Vagina (tissue), 2 donors: ENCODE results near the gene SPTBN4. TPM values are rescaled to one million over a fixed set of nuclear protein-coding genes. Genes with fewer than 3 reads are reported as not detected.
"Not testable (repeated sequence)": the region's sequence is repeated elsewhere in the genome, so short reads cannot be mapped to it uniquely, and the experiment has no call there.

Experiments
- DNase-seq, 2 donors: peaks; one replicate each; pipeline ENCODE4 v3.0.0-alpha.2; 2017; ENCODE audit errors: extremely low spot score in 2 of 2
- H3K27ac ChIP-seq: fragments of 200-600 bp; sonication (generic); one replicate; pipeline ENCODE4 v1.5.1; 2019
- H3K27me3 ChIP-seq: fragments of 200-600 bp; sonication (generic); one replicate; pipeline ENCODE4 v1.5.1; 2019
- H3K36me3 ChIP-seq, 2 donors: fragments of 200-600 bp; sonication (generic); one replicate each; pipeline ENCODE4 v1.5.1; 2017 to 2019
- H3K4me1 ChIP-seq: fragments of 200-600 bp; sonication (generic); one replicate; pipeline ENCODE4 v1.5.1; 2019
- H3K4me3 ChIP-seq, 2 donors: fragments of 200-600 bp; sonication (generic); 1 replicate in 1 of 2; 2 replicates in 1 of 2; pipeline ENCODE4 v1.5.1; 2016 to 2019
- H3K9me3 ChIP-seq: fragments of 200-600 bp; sonication (generic); one replicate; pipeline ENCODE4 v1.5.1; 2019
- POLR2A ChIP-seq, 2 donors: fragments of 450-650 bp; IDR thresholded peaks; one replicate each; pipeline ENCODE4 v1.6.1; 2017; ENCODE audit warnings: antibody characterized with exemption in 2 of 2, mild to moderate bottlenecking in 2 of 2, moderate library complexity in 2 of 2
- POLR2AphosphoS5 ChIP-seq, 2 donors: sonication (generic); formaldehyde crosslinking; IDR thresholded peaks; one replicate each; pipeline ENCODE4 v1.9.0; 2017; ENCODE audit warnings: antibody characterized with exemption in 2 of 2, mild to moderate bottlenecking in 2 of 2, low read depth in 1 of 2; ENCODE audit not compliant: insufficient read depth in 1 of 2
- intact Hi-C: fragments of 100-400 bp; cut with DNase I; formaldehyde crosslinking; loops from one replicate; pipeline ENCODE4 v1.15.1; 2023
- total RNA-seq: library from RNA; depleted of rRNA; stranded (reverse); fragments of >200 nt; gene quantifications from one replicate; pipeline ENCODE4 v1.2.3, GENCODE V29; 2016
- TF ChIP-seq, protein P1 (sequence below), 3 experiments: fragments of 450-650 bp in 2 of 3; fragments of 200-600 bp in 1 of 3; sonication (generic) in 1 of 3; IDR thresholded peaks; one replicate each; pipeline ENCODE4 v1.5.1; 2017 to 2019; ENCODE audit warnings: antibody characterized with exemption in 3 of 3, mild to moderate bottlenecking in 2 of 3, moderate library complexity in 2 of 3

SPTBN4 gene
- total RNA-seq, 1 donor from 2014 or later, result 1.7 TPM

DNA sequence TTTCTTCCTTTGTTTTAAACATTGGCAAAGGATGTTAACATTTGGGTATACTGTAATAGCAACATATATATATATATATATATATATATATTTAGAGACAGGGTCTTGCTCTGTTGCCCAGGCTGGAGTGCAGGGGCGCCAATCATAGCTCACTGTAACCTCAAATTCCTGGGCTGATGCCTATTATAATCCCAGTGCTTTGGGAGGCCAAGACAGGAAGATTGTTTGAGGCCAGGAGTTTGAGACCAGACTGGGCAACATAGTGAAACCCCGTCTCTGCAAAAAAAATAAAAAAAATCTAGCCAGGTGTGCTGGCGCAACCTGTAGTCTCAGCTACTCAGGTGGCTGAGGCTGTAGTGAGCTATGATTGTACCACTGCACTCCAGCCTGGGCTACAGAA is 6.6 kb upstream of the SPTBN4 start:
- intact Hi-C loops, result loop anchor here (10.0 kb wide), 1 partner anchor 175 kb away; no protein-coding TSS in a partner anchor
- Histone ChIP-seq H3K4me3 (no peak overlapping the region), H3K27me3 (no peaks in the 10 kb centered on the region), H3K4me1 (peaks cover 31% of the 10 kb centered on the region), H3K27ac (no peak overlapping the region), H3K36me3 (peaks cover 0 to 17% of the 10 kb centered on the region in 2 donors), H3K9me3 (no peaks in the 10 kb centered on the region)
- no peak for DNase-seq
- TF ChIP-seq, protein P1, sequence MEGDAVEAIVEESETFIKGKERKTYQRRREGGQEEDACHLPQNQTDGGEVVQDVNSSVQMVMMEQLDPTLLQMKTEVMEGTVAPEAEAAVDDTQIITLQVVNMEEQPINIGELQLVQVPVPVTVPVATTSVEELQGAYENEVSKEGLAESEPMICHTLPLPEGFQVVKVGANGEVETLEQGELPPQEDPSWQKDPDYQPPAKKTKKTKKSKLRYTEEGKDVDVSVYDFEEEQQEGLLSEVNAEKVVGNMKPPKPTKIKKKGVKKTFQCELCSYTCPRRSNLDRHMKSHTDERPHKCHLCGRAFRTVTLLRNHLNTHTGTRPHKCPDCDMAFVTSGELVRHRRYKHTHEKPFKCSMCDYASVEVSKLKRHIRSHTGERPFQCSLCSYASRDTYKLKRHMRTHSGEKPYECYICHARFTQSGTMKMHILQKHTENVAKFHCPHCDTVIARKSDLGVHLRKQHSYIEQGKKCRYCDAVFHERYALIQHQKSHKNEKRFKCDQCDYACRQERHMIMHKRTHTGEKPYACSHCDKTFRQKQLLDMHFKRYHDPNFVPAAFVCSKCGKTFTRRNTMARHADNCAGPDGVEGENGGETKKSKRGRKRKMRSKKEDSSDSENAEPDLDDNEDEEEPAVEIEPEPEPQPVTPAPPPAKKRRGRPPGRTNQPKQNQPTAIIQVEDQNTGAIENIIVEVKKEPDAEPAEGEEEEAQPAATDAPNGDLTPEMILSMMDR (IDR thresholded peaks at IDR 0.05), result no peak
- TF ChIP-seq POLR2AphosphoS5 (IDR thresholded peaks at IDR 0.05; ENCODE audit: insufficient read depth in 1 of 2, low read depth in 1 of 2) (no peak), POLR2A (IDR thresholded peaks at IDR 0.05) (no peak)

DNA sequence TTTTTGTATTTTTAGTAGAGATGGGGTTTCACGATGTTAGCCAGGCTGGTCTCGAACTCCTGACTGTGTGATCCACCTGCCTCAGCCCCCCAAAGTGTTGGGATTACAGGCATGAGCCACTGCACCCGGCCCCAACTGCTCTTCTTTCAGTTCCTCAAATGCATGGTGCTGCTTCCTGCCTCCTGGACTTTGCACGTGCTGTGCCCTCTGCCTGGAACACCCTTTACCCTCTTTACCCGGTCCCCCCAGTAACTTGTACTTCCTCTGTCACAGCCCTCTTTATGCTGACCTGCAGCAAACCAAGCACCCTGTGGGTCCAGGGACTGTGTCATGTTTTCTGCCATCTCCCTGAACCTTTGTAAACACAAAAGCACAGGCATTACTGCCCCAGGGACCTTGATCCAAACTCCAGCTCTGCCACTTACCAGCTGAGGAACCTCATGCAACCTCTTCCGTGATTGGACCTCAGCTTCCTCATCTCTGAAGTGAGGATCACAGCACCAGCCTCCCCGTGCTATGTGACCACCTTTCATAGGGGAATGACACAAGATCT is 5.1 kb upstream of the SPTBN4 start:
- TF ChIP-seq POLR2AphosphoS5 (IDR thresholded peaks at IDR 0.05; ENCODE audit: insufficient read depth in 1 of 2, low read depth in 1 of 2) (no peak), POLR2A (IDR thresholded peaks at IDR 0.05) (no peak)
- TF ChIP-seq, protein P1 (IDR thresholded peaks at IDR 0.05), result no peak
- no peak for DNase-seq
- H3K36me3 ChIP-seq, result peaks cover 0 to 10% of the 10 kb centered on the region in 2 donors
- H3K27me3 ChIP-seq, result no peaks in the 10 kb centered on the region
- H3K4me3 ChIP-seq, result no peak overlapping the region
- H3K27ac ChIP-seq, result no peak overlapping the region
- H3K9me3 ChIP-seq, result no peaks in the 10 kb centered on the region
- H3K4me1 ChIP-seq, result peaks cover 39% of the 10 kb centered on the region
- intact Hi-C loops, result loop anchor here (10.0 kb wide), 1 partner anchor 173 kb away; no protein-coding TSS in a partner anchor

DNA sequence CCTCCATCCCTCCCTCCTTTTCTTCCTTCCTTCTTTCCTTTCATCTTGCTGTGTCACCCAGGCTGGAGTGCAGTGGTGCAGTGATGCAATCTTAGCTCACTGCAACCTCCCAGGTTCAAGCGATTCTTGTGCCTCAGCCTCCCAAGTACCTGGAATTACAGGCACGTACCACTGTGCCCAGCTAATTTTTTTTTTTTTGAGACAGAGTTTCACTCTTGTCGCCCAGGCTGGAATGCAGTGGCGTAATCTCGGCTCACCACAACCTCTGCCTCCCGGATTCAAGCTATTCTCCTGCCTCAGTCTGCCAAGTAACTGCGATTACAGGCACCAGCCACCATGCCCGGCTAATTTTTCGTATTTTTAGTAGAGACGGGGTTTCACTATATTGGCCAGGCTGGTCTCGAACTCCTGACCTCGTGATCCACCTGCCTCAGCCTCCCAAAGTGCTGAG is 3.2 kb upstream of the SPTBN4 start:
- not testable (repeated sequence) for DNase-seq, H3K27me3 ChIP-seq, H3K9me3 ChIP-seq, H3K36me3 ChIP-seq
- peak overlapping the region in 1 of 2 donors; percentile 9 for H3K4me3 ChIP-seq
- H3K4me1 ChIP-seq, result peaks cover 45% of the 10 kb centered on the region
- intact Hi-C loops, result loop anchor here (10.0 kb wide), 1 partner anchor 171 kb away; no protein-coding TSS in a partner anchor
- H3K27ac ChIP-seq, result peak overlapping the region; percentile 95

DNA sequence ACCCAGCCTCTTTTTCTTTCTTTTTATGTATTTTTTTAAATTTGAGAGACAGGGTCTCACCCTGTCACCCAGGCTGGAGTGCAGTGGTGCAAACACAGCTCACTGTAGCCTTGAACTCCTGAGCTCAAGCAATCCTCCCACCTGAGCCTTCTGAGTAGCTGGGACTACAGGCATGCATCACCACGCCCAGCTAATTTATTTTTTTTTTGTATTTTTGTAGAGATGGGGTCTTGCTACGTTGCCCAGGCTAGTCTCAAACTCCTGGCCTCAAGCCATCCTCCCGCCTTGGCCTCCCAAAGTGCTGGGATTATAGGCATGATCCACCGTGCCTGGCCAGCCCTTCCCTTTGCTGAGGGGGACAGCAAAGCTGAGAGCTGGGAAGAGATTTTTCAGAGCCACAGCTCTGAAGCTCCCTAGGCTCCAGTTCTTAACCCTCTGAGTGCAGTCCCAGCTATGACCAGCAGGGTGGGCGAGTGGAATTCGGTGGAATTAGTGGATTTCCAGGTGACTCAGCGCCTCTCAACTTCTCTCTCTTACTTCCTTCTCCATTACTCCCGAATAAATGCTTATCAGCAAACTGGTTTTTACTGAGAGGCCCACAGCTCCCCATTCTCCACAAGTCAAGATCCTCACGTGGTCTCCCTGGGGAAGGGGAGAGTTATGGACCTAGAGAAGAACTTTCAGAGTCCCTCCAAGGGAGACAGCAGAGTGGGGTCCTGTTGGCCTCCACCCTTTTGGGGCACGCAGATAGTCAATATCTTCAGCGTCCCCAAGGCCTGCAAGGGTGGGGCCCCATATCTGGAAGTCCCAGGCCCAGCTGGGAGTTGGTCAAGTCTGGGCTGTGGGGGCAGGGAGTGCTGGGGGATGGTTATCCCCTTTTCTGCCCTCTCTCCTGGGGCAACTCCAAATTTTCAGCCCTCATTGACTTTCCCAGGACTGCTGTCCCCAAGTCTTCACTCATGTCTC is 2.5 kb upstream of the SPTBN4 start:
- Histone ChIP-seq H3K27me3 (no peaks in the 10 kb centered on the region), H3K4me1 (peaks cover 45% of the 10 kb centered on the region), H3K27ac (peak overlapping the region; percentile 95), H3K36me3 (no peaks in the 10 kb centered on the region), H3K9me3 (no peaks in the 10 kb centered on the region), H3K4me3 (peak overlapping the region; percentile 73 to 85)
- DNase-seq, result peak in 1 of 2 donors; percentile 90
- intact Hi-C loops, result loop anchor here (10.0 kb wide), 1 partner anchor 170 kb away; no protein-coding TSS in a partner anchor
- TF ChIP-seq, protein P1 (IDR thresholded peaks at IDR 0.05), result peak in 2 of 3 experiments; percentile 65 to 86
- TF ChIP-seq POLR2A (IDR thresholded peaks at IDR 0.05) (no peak), POLR2AphosphoS5 (IDR thresholded peaks at IDR 0.05; ENCODE audit: insufficient read depth in 1 of 2, low read depth in 1 of 2) (peak in 1 of 2 donors; percentile 44)

DNA sequence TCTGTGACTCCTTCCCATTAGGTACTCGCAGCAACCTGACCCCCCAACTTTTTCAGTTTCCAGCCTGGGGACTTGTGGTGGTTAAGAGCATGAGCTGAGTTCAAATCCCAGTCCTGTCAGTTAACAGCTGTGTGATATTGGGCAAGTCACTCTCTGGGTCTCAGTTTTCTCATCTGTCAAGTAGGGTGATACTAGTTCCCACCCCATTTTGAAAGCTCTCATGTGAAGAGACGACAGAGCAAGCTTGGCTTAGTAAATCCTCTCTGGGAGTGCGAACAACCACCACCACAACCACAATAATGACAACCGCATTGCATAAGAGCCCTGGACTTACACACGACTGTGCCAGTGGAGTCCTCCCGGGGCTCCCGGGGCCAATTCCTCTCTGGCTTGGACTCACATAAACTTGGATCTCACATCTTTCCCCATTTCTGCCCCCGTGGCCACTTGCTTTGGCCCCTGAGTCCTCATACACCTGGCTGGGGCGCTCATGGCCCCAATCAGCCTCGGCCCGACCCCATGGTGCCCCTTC is 1.7 kb upstream of the SPTBN4 start:
- Histone ChIP-seq H3K27ac (peak overlapping the region; percentile 95), H3K4me3 (peak overlapping the region; percentile 73 to 85), H3K36me3 (no peaks in the 10 kb centered on the region), H3K9me3 (no peaks in the 10 kb centered on the region), H3K4me1 (peaks cover 45% of the 10 kb centered on the region), H3K27me3 (no peaks in the 10 kb centered on the region)
- no peak for TF ChIP-seq POLR2AphosphoS5 (IDR thresholded peaks at IDR 0.05; ENCODE audit: insufficient read depth in 1 of 2, low read depth in 1 of 2)
- TF ChIP-seq POLR2A (IDR thresholded peaks at IDR 0.05), result no peak
- TF ChIP-seq, protein P1 (IDR thresholded peaks at IDR 0.05), result no peak
- DNase-seq, result peak in 1 of 2 donors; percentile 94
- intact Hi-C loops, result loop anchor here (10.0 kb wide), 1 partner anchor 170 kb away; no protein-coding TSS in a partner anchor
